AG04450 (cell line): ENCODE results near the gene GRB10. TPM values are rescaled to one million over a fixed set of nuclear protein-coding genes. Genes with fewer than 3 reads are reported as not detected.

Experiments used
- CTCF ChIA-PET: fragments of 300-600, 350-600 bp; formaldehyde crosslinking; extraction: SDS; loops from one replicate; lab custom pipeline; 2022; ENCODE audit warnings: antibody characterized with exemption, inconsistent platforms; lab: Charles Lee
- POLR2A ChIA-PET: fragments of 350-600 bp; formaldehyde crosslinking; extraction: SDS; loops from one replicate; lab custom pipeline; 2021; ENCODE audit warnings: antibody characterized with exemption, inconsistent platforms; lab: Yijun Ruan, JAX
- DNase-seq: peaks from one replicate; pipeline ENCODE4 v3.0.0-alpha.2; 2011; ENCODE audit warnings: low read depth, low spot score
- H3K27ac ChIP-seq: one replicate; pipeline ENCODE4 v1.5.1; 2012; ENCODE audit warnings: low read depth, low read length, control low read depth
- H3K27me3 ChIP-seq: one replicate; pipeline ENCODE4 v1.6.0; 2012; ENCODE audit warnings: low read length; ENCODE audit not compliant: control insufficient read depth, insufficient read depth
- H3K4me3 ChIP-seq: 2 replicates; pipeline ENCODE4 v1.5.1; 2011; ENCODE audit warnings: mild to moderate bottlenecking, low read depth, low read length, control low read depth
- H3K9me3 ChIP-seq: 2 replicates; pipeline ENCODE4 v1.5.1; 2012; ENCODE audit warnings: low read length; ENCODE audit not compliant: control insufficient read depth, insufficient read depth
- CTCF ChIP-seq: IDR thresholded peaks from 2 replicates; pipeline ENCODE4 v1.5.1; 2011; ENCODE audit warnings: low read depth, low read length, control low read depth, inconsistent platforms
- polyA plus RNA-seq: library from polyadenylated mRNA; depleted of rRNA; stranded (reverse); fragments of >200 nt; gene quantifications from 2 replicates; pipeline ENCODE4 v1.2.3, GENCODE V29; 2011

Gene GRB10
- polyA plus RNA-seq, 1 experiment, result 8.0 TPM

GRCh38 chr7:50663396-50664102, 119.1 kb downstream of the GRB10 start:
- ChIA-PET CTCF (no interaction called here), POLR2A (no interaction called here)
- DNase-seq, result no peak
- Histone ChIP-seq H3K4me3 (no peak overlapping the region), H3K27ac (no peak overlapping the region), H3K9me3 (peaks cover 4% of the 10 kb centered on the region; the same call in 1 of the 2 replicates), H3K27me3 (no peaks in the 10 kb centered on the region)
- TF ChIP-seq CTCF, result no peak

GRCh38 chr7:50662996-50663395, 119.7 kb downstream of the GRB10 start:
- no peak for TF ChIP-seq CTCF
- ChIA-PET CTCF (interaction anchor here (1.5 kb wide), 1 partner anchor 30 kb away, joined by 6 read pairs; no protein-coding TSS in a partner anchor), POLR2A (no interaction called here)
- Histone ChIP-seq H3K4me3 (no peak overlapping the region), H3K27ac (no peak overlapping the region), H3K9me3 (peaks cover 4% of the 10 kb centered on the region; the same call in 1 of the 2 replicates), H3K27me3 (no peaks in the 10 kb centered on the region)
- DNase-seq, result no peak

GRCh38 chr7:50662041-50662694, 120.5 kb downstream of the GRB10 start:
- H3K4me3 ChIP-seq, result no peak overlapping the region
- H3K27ac ChIP-seq, result no peak overlapping the region
- no peaks in the 10 kb centered on the region for H3K27me3 ChIP-seq
- DNase-seq, result no peak
- H3K9me3 ChIP-seq, result peaks cover 4% of the 10 kb centered on the region; the same call in 1 of the 2 replicates
- POLR2A ChIA-PET, result no interaction called here
- TF ChIP-seq CTCF, result no peak
- CTCF ChIA-PET, result interaction anchor here (1.5 kb wide), 1 partner anchor 29 kb away, joined by 6 read pairs; no protein-coding TSS in a partner anchor

GRCh38 chr7:50661345-50662040, 121.2 kb downstream of the GRB10 start:
- TF ChIP-seq CTCF, result no peak
- Histone ChIP-seq H3K27ac (no peak overlapping the region), H3K4me3 (no peak overlapping the region), H3K9me3 (peaks cover 4% of the 10 kb centered on the region; the same call in 1 of the 2 replicates), H3K27me3 (no peaks in the 10 kb centered on the region)
- ChIA-PET CTCF (interaction anchor here (0.6 to 1.5 kb wide), 2 partner anchors 28 to 403 kb away, joined by 3 to 6 read pairs; no protein-coding TSS in a partner anchor), POLR2A (no interaction called here)
- DNase-seq, result no peak
